ENCODE data around the gene CHRD. TPM values are rescaled to one million over a fixed set of nuclear protein-coding genes. Genes with fewer than 3 reads are reported as not detected.
A peak's percentile ranks its signal among the peaks of the same experiment; 100 is the strongest.

The CHRD gene
- total RNA-seq, 4 donors from 2014 or later: 0.11 to 10.7 (median 2.8) TPM

GRCh38 chr3:184380627-184381260 is 890 bp downstream of the CHRD start:
- Histone ChIP-seq H3K27ac (peak overlapping the region; percentile 9 to 91 (median 62)), H3K9me3 (no peaks in the 10 kb centered on the region), H3K4me1 (peaks cover 11 to 34% (median 11%) of the 10 kb centered on the region in 3 donors), H3K36me3 (no peaks in the 10 kb centered on the region), H3K27me3 (peaks cover 0 to 87% (median 4%) of the 10 kb centered on the region in 4 donors), H3K4me3 (peak overlapping the region; percentile 33 to 80 (median 46))
- intact Hi-C loops (cut with DNase I): no loop called here
- WGBS, 2 donors: 0% methylated on average over 4 of the region's 42 CpGs; no CpG with 5 or more reads in 1 of the 2 donors
- TF ChIP-seq CTCF (IDR thresholded peaks at IDR 0.05) (no peak), POLR2A (IDR thresholded peaks at IDR 0.05) (no peak)
- no peak for DNase-seq

- intact Hi-C loops (cut with DNase I): no loop called here
- Histone ChIP-seq H3K27me3 (peaks cover 0 to 86% (median 4%) of the 10 kb centered on the region in 4 donors), H3K4me3 (peak overlapping the region; percentile 33 to 80 (median 46)), H3K27ac (peak overlapping the region in 3 of 4 donors; percentile 9 to 44 (median 33)), H3K4me1 (peaks cover 11 to 34% (median 11%) of the 10 kb centered on the region in 3 donors), H3K9me3 (no peaks in the 10 kb centered on the region), H3K36me3 (no peaks in the 10 kb centered on the region)
- TF ChIP-seq CTCF (IDR thresholded peaks at IDR 0.05) (no peak), POLR2A (IDR thresholded peaks at IDR 0.05) (no peak)
- no peak for DNase-seq
- 43 to 100% methylated on average over 1 to 11 of the region's 55 CpGs for WGBS, 2 donors
These were observed 1.7 kb downstream of the CHRD start for GRCh38 chr3:184381261-184382224.

- H3K9me3 ChIP-seq: no peaks in the 10 kb centered on the region
- TF ChIP-seq POLR2A (IDR thresholded peaks at IDR 0.05) (no peak), CTCF (IDR thresholded peaks at IDR 0.05) (no peak)
- no peaks in the 10 kb centered on the region for H3K36me3 ChIP-seq
- intact Hi-C loops (cut with DNase I): no loop called here
- DNase-seq: no peak
- H3K27me3 ChIP-seq: peaks cover 0 to 81% (median 4%) of the 10 kb centered on the region in 4 donors
- H3K4me1 ChIP-seq: peaks cover 11 to 34% (median 11%) of the 10 kb centered on the region in 3 donors
- no peak overlapping the region for H3K27ac ChIP-seq
- H3K4me3 ChIP-seq: no peak overlapping the region
- WGBS, 2 donors: 84 to 86% methylated on average over 10 of the region's 16 CpGs
These were observed 2.6 kb downstream of the CHRD start for GRCh38 chr3:184382326-184383032.

GRCh38 chr3:184383033-184383740 is 3.3 kb downstream of the CHRD start:
- TF ChIP-seq CTCF (IDR thresholded peaks at IDR 0.05) (no peak), POLR2A (IDR thresholded peaks at IDR 0.05) (no peak)
- WGBS, 2 donors: 84 to 93% methylated on average over 4 to 9 of the region's 15 CpGs
- intact Hi-C loops (cut with DNase I): no loop called here
- no peak overlapping the region for H3K4me3 ChIP-seq
- H3K4me1 ChIP-seq: peaks cover 11 to 34% (median 11%) of the 10 kb centered on the region in 3 donors
- DNase-seq: no peak
- peaks cover 0 to 74% (median 4%) of the 10 kb centered on the region in 4 donors for H3K27me3 ChIP-seq
- no peak overlapping the region for H3K27ac ChIP-seq
- no peaks in the 10 kb centered on the region for H3K9me3 ChIP-seq
- no peaks in the 10 kb centered on the region for H3K36me3 ChIP-seq

All from esophagus squamous epithelium (tissue), 5 donors.